Transverse colon (tissue), 4 donors: ENCODE results near the gene UNC45A. TPM values are rescaled to one million over a fixed set of nuclear protein-coding genes. Genes with fewer than 3 reads are reported as not detected.

Experiments
- DNase-seq: peaks from one replicate; pipeline ENCODE4 v3.0.0-alpha.2; 2019
- H3K27ac ChIP-seq, 4 donors: fragments of 200-600 bp; sonication (generic); 2 replicates each; pipeline ENCODE4 v1.5.1; 2016 to 2018; ENCODE audit warnings: inconsistent platforms in 4 of 4
- H3K27me3 ChIP-seq: fragments of 200-600 bp; sonication (generic); 2 replicates; pipeline ENCODE4 v1.5.1; 2017; ENCODE audit warnings: inconsistent platforms
- H3K36me3 ChIP-seq, 4 donors: fragments of 200-600 bp; sonication (generic); 2 replicates each; pipeline ENCODE4 v1.5.1; 2017 to 2019; ENCODE audit warnings: inconsistent platforms in 4 of 4
- H3K4me1 ChIP-seq, 4 donors: fragments of 200-600 bp; sonication (generic); 2 replicates each; pipeline ENCODE4 v1.5.1; 2017 to 2020; ENCODE audit warnings: inconsistent platforms in 4 of 4
- H3K4me3 ChIP-seq, 4 donors: fragments of 200-600 bp; sonication (generic); 1 replicate in 1 of 4; 2 replicates in 3 of 4; pipeline versions ENCODE4 v1.5.1 to v1.6.1; 2017 to 2019; ENCODE audit warnings: inconsistent platforms in 4 of 4
- H3K9me3 ChIP-seq, 2 donors: fragments of 200-600 bp; sonication (generic); 2 replicates each; pipeline ENCODE4 v1.5.1; 2017 to 2019; ENCODE audit warnings: inconsistent platforms in 2 of 2
- CTCF ChIP-seq, 5 experiments: fragments of 200-600 bp in 3 of 5; fragments of 450-650 bp in 2 of 5; sonication (generic) in 3 of 5; IDR thresholded peaks; 1 replicate in 2 of 5; 2 replicates in 3 of 5; pipeline ENCODE4 v1.5.1; 2016 to 2017; ENCODE audit warnings: antibody characterized with exemption in 5 of 5, inconsistent platforms in 3 of 5, mild to moderate bottlenecking in 2 of 5, moderate library complexity in 1 of 5
- EP300 ChIP-seq: sonication (generic); formaldehyde crosslinking; IDR thresholded peaks from one replicate; pipeline ENCODE4 v1.6.1; 2017; ENCODE audit warnings: antibody characterized with exemption, low read depth
- POLR2A ChIP-seq: fragments of 450-650 bp; IDR thresholded peaks from one replicate; pipeline ENCODE4 v1.6.1; 2016; ENCODE audit warnings: antibody characterized with exemption, mild to moderate bottlenecking, moderate library complexity
- POLR2AphosphoS5 ChIP-seq, 3 donors: sonication (generic); formaldehyde crosslinking; IDR thresholded peaks; one replicate each; pipeline ENCODE4 v1.6.1; 2016; ENCODE audit warnings: antibody characterized with exemption in 3 of 3
- WGBS, 2 donors: methylation state at CpG; one replicate each; pipeline ENCODE4 v1.1.5; 2018; ENCODE audit warnings: low coverage in 1 of 2; 5-methylcytosine and 5-hydroxymethylcytosine counted together
- in situ Hi-C, 4 donors: fragments of 200-750 bp; cut with MboI; loops; one replicate each; pipeline versions ENCODE4 v1.15.0 to v1.15.1; 2017; ENCODE audit warnings: low sequenced_read_pairs in 3 of 4, low pct_ligation_motif_present in 1 of 4, low pct_unique_long_range_greater_than_20kb in 1 of 4
- intact Hi-C: fragments of 100-400 bp; cut with DNase I; formaldehyde crosslinking; loops from one replicate; pipeline ENCODE4 v1.15.1; 2023; ENCODE audit warnings: low total_unique reads
- small RNA-seq, 4 donors: library from RNA; depleted of rRNA; stranded (forward); fragments of <200 nt; gene quantifications; one replicate each; pipeline ENCODE3, GENCODE V24; 2016
- total RNA-seq, 4 donors: library from RNA; depleted of rRNA; stranded (reverse); fragments of >200 nt; gene quantifications; one replicate each; pipeline ENCODE4 v1.1.0, GENCODE V29; 2016

The UNC45A gene
- total RNA-seq, 4 donors from 2014 or later = 34.4 to 142 (median 52.9) TPM

- in situ Hi-C loops (no loop called here), intact Hi-C loops (no loop called here)
- Histone ChIP-seq H3K4me1 (no peaks in the 10 kb centered on the region), H3K4me3 (no peak overlapping the region), H3K9me3 (no peaks in the 10 kb centered on the region), H3K27ac (no peak overlapping the region), H3K27me3 (no peaks in the 10 kb centered on the region), H3K36me3 (peaks cover 0 to 50% (median 16%) of the 10 kb centered on the region in 4 donors)
- DNase-seq = no peak
- TF ChIP-seq EP300 (no peak), POLR2A (no peak), CTCF (IDR thresholded peaks at IDR 0.05) (no peak), POLR2AphosphoS5 (IDR thresholded peaks at IDR 0.05) (no peak)
- WGBS, 2 donors = 73 to 98% methylated on average over 2 to 3 of the region's 3 CpGs
Measured at GRCh38 chr15:91001209-91001608, 66.1 kb downstream of the UNC45A start.

Small RNA genes lying within 50 kb of the gene (small RNA-seq; reads per million reads assigned to genes)
- 0 reads per million in 4 donors for gene RF00019

Other genes with a start within 250 kb of the UNC45A start
- 1 to 10 TPM; 1.5 to 6.4 (median 2.0) TPM for gene BLM, start 217.9 kb upstream of the UNC45A start, total RNA-seq
- 100 to 1,000 TPM in 1 of 4 donors, 10 to 100 TPM in 3; 64.6 to 109 (median 80.6) TPM for gene FURIN, start 66.7 kb upstream of the UNC45A start, total RNA-seq
- 10 to 100 TPM in 3 of 4 donors, 1 to 10 TPM in 1; 7.0 to 18.3 (median 14.0) TPM for gene FES, start 50.8 kb upstream of the UNC45A start, total RNA-seq
- gene MAN2A2, start 32.0 kb upstream of the UNC45A start, total RNA-seq = 100 to 1,000 TPM in 2 of 4 donors, 10 to 100 TPM in 2; 46.8 to 109 (median 86.4) TPM
- gene HDDC3, start 2.7 kb upstream of the UNC45A start, total RNA-seq = 10 to 100 TPM; 13.8 to 21.8 (median 17.9) TPM
- gene RCCD1, start 19.6 kb downstream of the UNC45A start, total RNA-seq = 100 to 1,000 TPM in 1 of 4 donors, 10 to 100 TPM in 3; 13.1 to 438 (median 16.2) TPM
- 10 to 100 TPM in 3 of 4 donors, 1 to 10 TPM in 1; 8.1 to 58.0 (median 23.7) TPM for gene PRC1, start 59.2 kb downstream of the UNC45A start, total RNA-seq
- gene VPS33B, start 87.3 kb downstream of the UNC45A start, total RNA-seq = 10 to 100 TPM in 2 of 4 donors, 1 to 10 TPM in 2; 6.7 to 18.7 (median 10.8) TPM
- gene SV2B, start 165.0 kb downstream of the UNC45A start, total RNA-seq = 10 to 100 TPM in 1 of 4 donors, 1 to 10 TPM in 2, under 1 TPM in 1; 0.27 to 10.3 (median 2.2) TPM